ENCODE measurements around the gene ZSCAN5A.

GRCh38 chr19:56209091-56209490, 105.5 kb downstream of the ZSCAN5A start:
- no peak for TF ChIP-seq FOSL2 (CRISPR knock-in tag; IDR thresholded peaks at IDR 0.05)
- no peak for TF ChIP-seq MTA3 (CRISPR knock-in tag; IDR thresholded peaks at IDR 0.05)
- TF ChIP-seq MEIS2 (CRISPR knock-in tag; IDR thresholded peaks at IDR 0.05), result no peak
- no peak for TF ChIP-seq HNRNPLL (IDR thresholded peaks at IDR 0.05; ENCODE audit: low read depth, low read length, poor library complexity, severe bottlenecking)
- TF ChIP-seq YY1 (IDR thresholded peaks at IDR 0.05; ENCODE audit: insufficient read depth, insufficient replicate concordance, low read depth, low read length), result no peak
- no peak for TF ChIP-seq CTCF (CRISPR knock-in tag; IDR thresholded peaks at IDR 0.05)
- TF ChIP-seq, protein P1, sequence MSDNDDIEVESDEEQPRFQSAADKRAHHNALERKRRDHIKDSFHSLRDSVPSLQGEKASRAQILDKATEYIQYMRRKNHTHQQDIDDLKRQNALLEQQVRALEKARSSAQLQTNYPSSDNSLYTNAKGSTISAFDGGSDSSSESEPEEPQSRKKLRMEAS (IDR thresholded peaks at IDR 0.05), result no peak
- no peak for TF ChIP-seq SMC3 (IDR thresholded peaks at IDR 0.05; ENCODE audit: low read length)
- TF ChIP-seq POLR2A (IDR thresholded peaks at IDR 0.05; ENCODE audit: insufficient read depth in 1 of 2, low read depth in 2 of 2, low read length in 2 of 2), result no peak
- no peak for TF ChIP-seq GTF2F1 (IDR thresholded peaks at IDR 0.05; ENCODE audit: low read length)
- TF ChIP-seq, protein P2, sequence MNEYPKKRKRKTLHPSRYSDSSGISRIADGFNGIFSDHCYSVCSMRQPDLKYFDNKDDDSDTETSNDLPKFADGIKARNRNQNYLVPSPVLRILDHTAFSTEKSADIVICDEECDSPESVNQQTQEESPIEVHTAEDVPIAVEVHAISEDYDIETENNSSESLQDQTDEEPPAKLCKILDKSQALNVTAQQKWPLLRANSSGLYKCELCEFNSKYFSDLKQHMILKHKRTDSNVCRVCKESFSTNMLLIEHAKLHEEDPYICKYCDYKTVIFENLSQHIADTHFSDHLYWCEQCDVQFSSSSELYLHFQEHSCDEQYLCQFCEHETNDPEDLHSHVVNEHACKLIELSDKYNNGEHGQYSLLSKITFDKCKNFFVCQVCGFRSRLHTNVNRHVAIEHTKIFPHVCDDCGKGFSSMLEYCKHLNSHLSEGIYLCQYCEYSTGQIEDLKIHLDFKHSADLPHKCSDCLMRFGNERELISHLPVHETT (CRISPR knock-in tag; conservative IDR thresholded peaks at IDR 0.05), result no peak
- TF ChIP-seq ZNF24 (IDR thresholded peaks at IDR 0.05), result no peak
- no peak for TF ChIP-seq ATF4 (CRISPR knock-in tag; IDR thresholded peaks at IDR 0.05)

Measured in HepG2 (cell line).